Gastrocnemius medialis (tissue), 4 donors: Measurements from ENCODE around the gene SFXN5. TPM values are rescaled to one million over a fixed set of nuclear protein-coding genes. Genes with fewer than 3 reads are reported as not detected.

ENCODE experiments used
- ATAC-seq, 2 donors: fragments of 150-250 bp; one replicate each; pipeline ENCODE4 v1.9.1; 2016
- DNase-seq, 2 donors: peaks; one replicate each; pipeline ENCODE4 v3.0.0-alpha.2; 2019
- H3K27ac ChIP-seq, 4 donors: fragments of 200-600 bp; sonication (generic); 1 replicate in 1 of 4; 2 replicates in 3 of 4; pipeline ENCODE4 v1.5.1; 2016 to 2018; ENCODE audit warnings: mild to moderate bottlenecking in 2 of 4, moderate library complexity in 1 of 4
- H3K27me3 ChIP-seq, 3 donors: fragments of 200-600 bp; sonication (generic) in 2 of 3; 1 replicate in 1 of 3; 2 replicates in 2 of 3; pipeline versions ENCODE4 v1.5.1 to v1.6.0; 2016 to 2019; ENCODE audit warnings: mild to moderate bottlenecking in 1 of 3, moderate library complexity in 1 of 3
- H3K36me3 ChIP-seq, 2 donors: fragments of 200-600 bp; sonication (generic) in 1 of 2; one replicate each; pipeline ENCODE4 v1.5.1; 2017 to 2018
- H3K4me1 ChIP-seq, 2 donors: fragments of 200-600 bp; sonication (generic) in 1 of 2; one replicate each; pipeline ENCODE4 v1.5.1; 2016 to 2017; ENCODE audit warnings: mild to moderate bottlenecking in 2 of 2
- H3K4me3 ChIP-seq, 4 donors: fragments of 200-600 bp; sonication (generic) in 3 of 4; 1 replicate in 1 of 4; 2 replicates in 3 of 4; pipeline ENCODE4 v1.5.1; 2016 to 2019; ENCODE audit warnings: mild to moderate bottlenecking in 2 of 4
- H3K9me3 ChIP-seq, 3 donors: fragments of 200-600 bp; sonication (generic) in 2 of 3; 1 replicate in 1 of 3; 2 replicates in 2 of 3; pipeline ENCODE4 v1.5.1; 2016 to 2019
- POLR2A ChIP-seq, 2 donors: fragments of 450-650 bp; IDR thresholded peaks; one replicate each; pipeline ENCODE4 v1.6.1; 2017; ENCODE audit warnings: antibody characterized with exemption in 2 of 2, mild to moderate bottlenecking in 2 of 2, moderate library complexity in 2 of 2
- in situ Hi-C, 4 donors: fragments of 200-750 bp; cut with MboI; loops; one replicate each; pipeline versions ENCODE4 v1.15.0 to v1.8.0; 2017; ENCODE audit warnings: low sequenced_read_pairs in 4 of 4
- intact Hi-C: fragments of 100-400 bp; cut with DNase I; formaldehyde crosslinking; loops from one replicate; pipeline ENCODE4 v1.15.1; 2023; ENCODE audit warnings: low total_unique reads
- total RNA-seq, 4 donors: library from RNA; depleted of rRNA; stranded (reverse); fragments of >200 nt; gene quantifications; one replicate each; pipeline versions ENCODE4 v1.1.0 to v1.2.3, GENCODE V29; 2016
- TF ChIP-seq, protein P1 (sequence below), 5 experiments: fragments of 450-650 bp in 3 of 5; fragments of 200-600 bp in 2 of 5; sonication (generic) in 2 of 5; IDR thresholded peaks in 4 of 5; conservative IDR thresholded peaks in 1 of 5; 1 replicate in 4 of 5; 2 replicates in 1 of 5; pipeline ENCODE4 v1.5.1; 2016 to 2019; ENCODE audit warnings: antibody characterized with exemption in 5 of 5, mild to moderate bottlenecking in 3 of 5, moderate library complexity in 3 of 5

Gene SFXN5
- total RNA-seq, 4 donors from 2014 or later, result 6.8 to 22.7 (median 9.1) TPM

GRCh38 chr2:72968286-72968685 is 103.2 kb downstream of the SFXN5 start:
- Histone ChIP-seq H3K27ac (no peak overlapping the region), H3K4me3 (no peak overlapping the region), H3K27me3 (no peaks in the 10 kb centered on the region), H3K9me3 (no peaks in the 10 kb centered on the region), H3K4me1 (peaks cover 0 to 1% of the 10 kb centered on the region in 2 donors), H3K36me3 (peaks cover 0 to 16% of the 10 kb centered on the region in 2 donors)
- in situ Hi-C loops, result no loop called here
- TF ChIP-seq POLR2A (IDR thresholded peaks at IDR 0.05), result no peak
- TF ChIP-seq, protein P1, sequence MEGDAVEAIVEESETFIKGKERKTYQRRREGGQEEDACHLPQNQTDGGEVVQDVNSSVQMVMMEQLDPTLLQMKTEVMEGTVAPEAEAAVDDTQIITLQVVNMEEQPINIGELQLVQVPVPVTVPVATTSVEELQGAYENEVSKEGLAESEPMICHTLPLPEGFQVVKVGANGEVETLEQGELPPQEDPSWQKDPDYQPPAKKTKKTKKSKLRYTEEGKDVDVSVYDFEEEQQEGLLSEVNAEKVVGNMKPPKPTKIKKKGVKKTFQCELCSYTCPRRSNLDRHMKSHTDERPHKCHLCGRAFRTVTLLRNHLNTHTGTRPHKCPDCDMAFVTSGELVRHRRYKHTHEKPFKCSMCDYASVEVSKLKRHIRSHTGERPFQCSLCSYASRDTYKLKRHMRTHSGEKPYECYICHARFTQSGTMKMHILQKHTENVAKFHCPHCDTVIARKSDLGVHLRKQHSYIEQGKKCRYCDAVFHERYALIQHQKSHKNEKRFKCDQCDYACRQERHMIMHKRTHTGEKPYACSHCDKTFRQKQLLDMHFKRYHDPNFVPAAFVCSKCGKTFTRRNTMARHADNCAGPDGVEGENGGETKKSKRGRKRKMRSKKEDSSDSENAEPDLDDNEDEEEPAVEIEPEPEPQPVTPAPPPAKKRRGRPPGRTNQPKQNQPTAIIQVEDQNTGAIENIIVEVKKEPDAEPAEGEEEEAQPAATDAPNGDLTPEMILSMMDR (IDR thresholded peaks at IDR 0.05 in 4 of 5, conservative IDR thresholded peaks at IDR 0.05 in 1 of 5), result no peak
- ATAC-seq (no peak), DNase-seq (no peak)
- intact Hi-C loops, result no loop called here

GRCh38 chr2:72965770-72966450 is 105.6 kb downstream of the SFXN5 start:
- Histone ChIP-seq H3K27ac (no peak overlapping the region), H3K4me1 (no peaks in the 10 kb centered on the region), H3K9me3 (no peaks in the 10 kb centered on the region), H3K36me3 (peaks cover 0 to 16% of the 10 kb centered on the region in 2 donors), H3K27me3 (no peaks in the 10 kb centered on the region), H3K4me3 (no peak overlapping the region)
- DNase-seq (no peak), ATAC-seq (no peak)
- intact Hi-C loops, result no loop called here
- TF ChIP-seq, protein P1 (IDR thresholded peaks at IDR 0.05 in 4 of 5, conservative IDR thresholded peaks at IDR 0.05 in 1 of 5), result no peak
- no peak for TF ChIP-seq POLR2A (IDR thresholded peaks at IDR 0.05)
- in situ Hi-C loops, result no loop called here

DNA sequence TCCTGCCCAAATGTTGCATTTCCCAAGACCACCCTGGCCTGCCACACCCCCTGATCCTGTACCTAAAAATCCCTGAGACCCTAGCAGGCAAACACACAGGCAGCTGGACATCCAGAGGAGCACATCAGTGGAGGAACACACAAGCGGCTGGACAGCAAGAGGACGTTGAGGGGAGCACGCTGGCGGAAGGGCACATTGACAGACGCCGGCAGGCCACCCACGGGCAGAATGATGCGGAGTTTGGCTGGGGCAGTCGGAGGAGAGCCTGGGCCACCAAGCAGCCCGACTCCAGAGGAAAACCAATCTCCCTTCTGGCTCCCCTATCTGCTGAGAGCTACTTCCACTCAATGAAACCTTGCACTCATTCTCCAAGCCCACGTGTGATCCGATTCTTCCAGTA is 106.5 kb downstream of the SFXN5 start:
- no peaks in the 10 kb centered on the region for H3K4me1 ChIP-seq
- no peak overlapping the region for H3K4me3 ChIP-seq
- in situ Hi-C loops (no loop called here), intact Hi-C loops (no loop called here)
- no peak for DNase-seq
- H3K27ac ChIP-seq, result no peak overlapping the region
- no peaks in the 10 kb centered on the region for H3K27me3 ChIP-seq
- no peaks in the 10 kb centered on the region for H3K9me3 ChIP-seq
- TF ChIP-seq, protein P1 (IDR thresholded peaks at IDR 0.05 in 4 of 5, conservative IDR thresholded peaks at IDR 0.05 in 1 of 5), result no peak
- TF ChIP-seq POLR2A (IDR thresholded peaks at IDR 0.05), result no peak
- no peak for ATAC-seq
- peaks cover 0 to 16% of the 10 kb centered on the region in 2 donors for H3K36me3 ChIP-seq

DNA sequence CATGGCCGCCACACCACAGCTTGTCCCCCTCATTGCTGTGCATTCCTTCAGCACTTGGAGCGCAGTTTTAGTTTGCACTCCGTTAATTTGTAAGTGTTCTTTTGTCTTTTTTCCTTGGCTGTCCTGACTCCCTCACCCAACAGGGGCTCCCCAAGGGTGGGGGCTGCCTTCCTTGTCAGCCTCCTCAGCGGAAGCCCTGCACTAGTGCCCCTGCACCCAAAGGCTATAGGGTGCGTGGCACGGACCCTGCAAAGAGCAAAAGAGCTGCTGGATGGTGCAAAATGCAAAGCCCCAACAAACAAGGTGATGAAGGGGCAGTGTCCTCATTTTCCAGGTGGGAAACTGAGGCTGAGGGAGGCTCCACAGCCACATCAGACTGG is 107.4 kb downstream of the SFXN5 start:
- intact Hi-C loops, result no loop called here

More for the DNA sequence above, 107.4 kb downstream of the SFXN5 start:
- no peaks in the 10 kb centered on the region for H3K27me3 ChIP-seq
- H3K9me3 ChIP-seq, result no peaks in the 10 kb centered on the region
- ATAC-seq, result no peak
- no peaks in the 10 kb centered on the region for H3K4me1 ChIP-seq
- no peak overlapping the region for H3K27ac ChIP-seq
- H3K36me3 ChIP-seq, result peaks cover 0 to 16% of the 10 kb centered on the region in 2 donors
- DNase-seq, result no peak
- no peak overlapping the region for H3K4me3 ChIP-seq
- TF ChIP-seq, protein P1 (IDR thresholded peaks at IDR 0.05 in 4 of 5, conservative IDR thresholded peaks at IDR 0.05 in 1 of 5), result no peak
- no peak for TF ChIP-seq POLR2A (IDR thresholded peaks at IDR 0.05)
- in situ Hi-C loops, result no loop called here
